NCI-H2081 (cell line): ENCODE data around the gene PALM3.
"Not testable (repeated sequence)": the region's sequence is repeated elsewhere in the genome, so short reads cannot be mapped to it uniquely, and the experiment has no call there.

Experiments used
- DNase-seq, 2 experiments: peaks; one replicate each; lab custom pipeline; 2025; lab: John Stamatoyannopoulos, UW

PALM3 gene

DNA sequence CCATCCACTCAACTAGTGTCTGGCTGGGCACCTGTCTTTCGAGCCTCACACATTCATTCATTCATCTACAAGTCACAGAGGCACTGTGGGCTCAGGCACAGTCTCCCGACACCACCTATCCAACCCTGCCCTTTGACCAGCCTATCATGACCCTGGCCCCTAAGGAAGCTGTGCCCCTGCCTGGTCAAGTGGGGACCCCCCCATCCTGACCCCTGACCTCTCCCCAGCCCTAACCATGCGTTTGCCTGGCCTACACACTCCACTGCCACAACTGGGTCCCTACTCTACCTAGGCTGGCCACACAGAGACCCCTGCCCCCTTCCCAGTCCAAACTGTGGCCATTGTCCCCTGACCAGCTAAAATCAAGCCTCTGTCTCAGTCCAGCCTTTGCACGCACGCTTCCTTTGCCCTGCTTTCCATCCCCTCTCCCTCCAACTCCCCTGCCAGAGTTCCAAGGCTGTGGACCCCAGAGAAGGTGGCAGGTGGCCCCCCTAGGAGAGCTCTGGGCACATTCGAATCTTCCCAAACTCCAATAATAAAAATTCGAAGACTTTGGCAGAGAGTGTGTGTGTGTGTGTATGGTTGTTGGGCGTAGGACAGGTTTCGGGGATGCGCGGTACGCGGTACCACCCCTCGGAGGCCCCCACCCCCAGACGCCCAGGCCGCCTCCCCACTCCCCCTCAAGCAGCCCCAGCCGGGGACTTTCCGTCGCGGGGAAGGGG is 30.7 kb downstream of the PALM3 start:
- no peak for DNase-seq

DNA sequence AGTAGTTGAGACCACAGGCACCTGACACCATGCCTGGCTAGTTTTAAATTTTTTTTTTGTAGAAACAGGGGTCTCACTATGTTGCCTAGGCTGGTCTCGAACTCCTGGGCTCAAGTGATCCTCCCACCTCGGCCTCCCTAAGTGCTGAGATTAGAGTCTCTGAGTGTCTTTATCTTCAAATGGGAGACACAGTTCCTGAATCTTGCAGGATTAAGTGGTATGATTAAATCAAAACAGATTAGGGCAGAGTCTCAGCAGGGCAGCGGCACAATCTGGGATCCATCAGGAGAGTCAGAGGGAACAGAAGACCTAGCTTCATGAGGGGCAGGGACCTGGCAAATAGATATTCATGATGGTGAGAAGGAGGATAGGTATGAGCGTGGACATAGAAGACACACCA is 33.0 kb downstream of the PALM3 start:
- no peak for DNase-seq

DNA sequence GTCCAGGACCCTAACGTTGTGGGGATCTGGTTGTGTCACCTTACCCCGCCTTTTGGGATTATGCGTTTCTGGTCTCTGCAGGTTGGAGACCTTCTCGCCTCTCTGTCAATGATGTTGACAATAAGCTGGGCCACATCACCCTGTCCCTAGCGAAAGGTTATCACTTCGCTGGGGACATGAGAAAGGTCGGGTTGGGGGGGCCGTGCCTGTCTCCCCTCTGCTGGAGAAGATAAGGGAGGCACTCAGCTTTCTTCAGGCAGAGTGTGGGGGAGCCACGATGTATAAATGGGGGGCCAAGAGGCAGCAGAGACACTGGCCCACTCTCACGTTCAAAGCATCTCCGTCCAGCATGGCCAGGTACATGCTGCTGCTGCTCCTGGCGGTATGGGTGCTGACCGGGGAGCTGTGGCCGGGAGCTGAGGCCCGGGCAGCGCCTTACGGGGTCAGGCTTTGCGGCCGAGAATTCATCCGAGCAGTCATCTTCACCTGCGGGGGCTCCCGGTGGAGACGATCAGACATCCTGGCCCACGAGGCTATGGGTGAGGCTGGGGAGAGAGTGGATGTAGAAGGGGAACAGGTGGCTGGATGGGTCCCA is 33.9 kb downstream of the PALM3 start, which contains the start of gene RLN3:
Gene RLN3, plus strand, starts transcription at position 293 of the 595 bp plus-strand sequence. Its CDS starts 57 bp downstream, at position 350.
- no peak for DNase-seq

DNA sequence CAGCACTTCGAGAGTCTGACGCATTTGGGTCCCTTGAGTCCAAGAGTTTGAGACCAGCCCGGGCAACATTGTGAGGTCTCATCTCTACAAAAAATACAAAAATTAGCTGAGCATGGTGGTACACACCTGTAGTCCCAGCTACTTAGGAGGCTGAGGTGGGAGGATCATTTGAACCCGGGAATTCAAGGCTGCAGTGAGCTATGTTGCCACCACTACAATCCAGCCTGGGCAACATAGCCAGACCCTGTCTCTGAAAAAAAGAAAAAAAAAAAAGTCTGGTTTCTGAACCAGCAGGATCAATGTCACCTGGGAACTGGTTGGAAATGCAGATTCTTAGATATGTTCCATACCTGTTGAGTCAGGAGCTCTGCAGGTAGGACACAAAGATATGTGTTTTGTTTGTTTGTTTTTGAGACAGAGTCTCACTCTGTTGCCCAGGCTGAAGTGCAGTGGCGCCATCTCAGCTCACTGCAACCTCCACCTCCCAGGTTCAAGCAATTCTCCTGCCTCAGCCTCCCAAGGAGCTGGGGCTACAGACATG is 35.2 kb downstream of the PALM3 start:
- not testable (repeated sequence) for DNase-seq

DNA sequence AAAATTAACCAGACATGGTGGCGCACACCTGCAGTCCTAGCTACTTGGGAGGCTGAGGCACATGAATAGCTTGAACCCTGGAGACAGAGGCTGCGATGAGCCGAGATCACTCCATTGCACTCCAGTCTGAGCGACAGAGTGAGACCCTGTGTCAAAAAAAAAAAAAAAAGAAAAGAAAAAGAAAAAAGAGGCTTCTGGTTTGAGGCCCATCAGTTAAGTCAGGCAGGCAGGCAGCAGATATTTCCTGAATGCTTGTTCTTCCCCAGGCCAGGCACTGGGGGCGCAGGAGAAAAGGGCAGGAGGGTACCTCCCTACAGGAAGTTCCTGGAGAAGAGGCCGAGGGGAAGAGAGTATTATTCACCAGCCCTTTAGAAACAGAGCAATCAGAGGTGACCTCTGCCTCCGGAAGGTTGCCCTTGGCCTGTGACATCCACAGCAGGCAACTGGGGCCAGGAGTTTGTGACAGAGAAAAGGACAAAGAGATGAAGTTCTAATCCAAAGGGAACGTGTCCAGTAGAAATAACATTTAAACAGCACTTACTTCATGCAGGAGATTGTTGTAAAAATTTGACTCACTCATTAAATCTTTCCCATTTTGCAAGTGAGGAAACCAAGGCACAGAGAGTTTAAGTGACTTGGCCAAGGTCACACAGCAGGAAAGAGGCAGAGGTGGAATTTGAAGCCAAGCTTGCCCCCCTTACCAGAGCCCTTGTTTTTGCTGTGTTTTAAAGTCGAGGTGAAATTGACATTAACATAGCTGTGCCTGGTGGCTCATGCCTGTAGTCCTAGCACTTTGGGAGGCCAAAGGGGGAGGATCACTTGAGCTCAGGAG is 38.3 kb downstream of the PALM3 start:
- no peak for DNase-seq

DNA sequence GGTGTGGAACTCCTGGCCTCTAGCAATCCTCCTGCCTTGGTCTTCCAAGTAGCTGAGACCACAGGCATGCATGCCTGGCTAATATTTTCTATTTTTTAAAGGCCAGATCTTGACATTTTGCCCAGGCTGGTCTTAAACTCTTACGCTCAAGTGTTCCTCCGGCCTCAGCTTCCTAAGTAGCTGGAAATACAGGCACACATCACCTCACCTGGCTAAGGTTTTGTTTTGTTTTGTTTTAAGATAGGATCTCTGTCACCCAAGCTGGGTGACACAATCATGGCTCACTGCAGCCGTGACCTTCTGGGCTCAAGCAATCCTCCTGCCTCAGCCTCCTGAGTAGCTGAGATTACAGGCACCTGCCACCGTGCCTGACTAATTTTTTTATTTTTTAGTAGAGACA is 39.4 kb downstream of the PALM3 start:
- DNase-seq, result no peak

DNA sequence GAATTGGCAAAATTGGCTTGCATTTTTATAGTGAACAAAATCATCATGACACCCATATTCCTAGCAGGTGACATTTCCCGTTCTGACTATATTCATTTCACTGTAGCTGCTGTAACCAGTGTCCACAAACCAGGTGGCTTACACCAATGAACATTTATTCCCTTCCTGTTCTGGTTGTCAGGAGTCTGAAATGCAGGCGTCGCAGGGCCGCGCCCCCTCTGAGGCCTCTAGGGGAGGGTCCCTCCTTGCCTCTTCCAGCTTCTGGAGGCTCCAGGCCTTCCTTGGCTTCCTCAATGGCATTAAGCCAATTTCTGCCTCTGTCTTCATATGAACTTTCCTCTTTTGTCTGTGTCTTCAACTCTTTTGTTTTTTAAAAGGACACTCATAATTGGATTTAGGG is 40.4 kb downstream of the PALM3 start:
- DNase-seq, result no peak

DNA sequence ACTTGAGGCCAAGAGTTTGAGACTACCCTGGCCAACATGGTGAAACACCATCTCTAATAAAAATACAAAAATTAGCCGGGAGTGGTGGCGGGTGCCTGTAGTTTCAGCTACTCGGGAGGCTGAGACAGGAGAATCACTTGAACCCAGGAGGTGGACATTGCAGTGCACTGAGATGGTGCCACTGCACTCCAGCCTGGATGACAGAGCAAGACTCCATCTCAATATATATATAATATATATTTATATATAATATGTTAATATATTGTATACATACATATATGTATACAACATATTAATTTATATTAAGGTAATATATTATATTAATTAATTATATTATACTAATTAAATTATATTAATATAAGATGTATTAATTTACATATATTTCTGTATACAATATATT is 42.1 kb downstream of the PALM3 start:
- not testable (repeated sequence) for DNase-seq

DNA sequence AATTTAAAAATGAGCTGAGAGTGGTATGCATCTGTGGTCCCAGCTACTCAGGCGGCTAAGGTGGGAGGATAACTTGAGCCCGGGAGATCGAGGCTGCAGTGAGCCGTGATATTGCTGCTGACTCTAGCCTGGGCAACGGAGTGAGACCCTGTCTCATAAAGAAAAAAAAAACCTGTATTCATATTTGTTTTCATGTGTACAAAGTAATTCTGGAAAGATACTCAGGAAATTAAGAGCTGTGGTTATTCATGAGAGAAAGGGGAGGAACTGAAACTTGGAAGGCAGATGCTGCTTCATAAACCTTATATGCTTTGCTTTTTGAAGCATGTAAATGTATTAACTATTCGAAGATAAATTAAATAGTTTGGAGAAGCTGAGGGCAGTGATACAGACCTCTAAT is 42.8 kb downstream of the PALM3 start:
- no peak for DNase-seq

DNA sequence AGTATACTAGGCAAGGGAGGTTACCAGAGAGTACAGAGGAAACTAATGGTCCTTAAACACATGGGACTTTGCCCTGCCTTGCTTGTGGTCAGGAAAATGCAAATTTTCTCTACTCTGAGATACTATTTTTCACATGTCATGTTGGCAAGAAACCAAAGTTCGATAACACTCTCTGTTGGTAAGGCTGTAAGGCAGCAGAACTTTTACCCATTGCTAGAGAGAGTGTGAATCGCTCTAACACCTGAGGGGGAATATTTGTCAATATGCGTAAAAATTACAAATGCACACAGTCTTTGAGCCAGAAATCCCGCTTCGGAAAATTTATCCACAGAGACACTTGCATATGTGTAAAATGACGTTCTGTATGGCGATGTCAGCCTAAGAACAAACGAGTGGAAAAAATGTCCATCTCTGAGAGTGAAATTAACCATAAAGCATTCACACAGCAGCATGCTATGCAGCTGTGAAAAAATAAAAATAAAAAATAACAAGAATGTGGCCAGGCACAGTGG is 46.3 kb downstream of the PALM3 start:
- DNase-seq, result no peak

DNA sequence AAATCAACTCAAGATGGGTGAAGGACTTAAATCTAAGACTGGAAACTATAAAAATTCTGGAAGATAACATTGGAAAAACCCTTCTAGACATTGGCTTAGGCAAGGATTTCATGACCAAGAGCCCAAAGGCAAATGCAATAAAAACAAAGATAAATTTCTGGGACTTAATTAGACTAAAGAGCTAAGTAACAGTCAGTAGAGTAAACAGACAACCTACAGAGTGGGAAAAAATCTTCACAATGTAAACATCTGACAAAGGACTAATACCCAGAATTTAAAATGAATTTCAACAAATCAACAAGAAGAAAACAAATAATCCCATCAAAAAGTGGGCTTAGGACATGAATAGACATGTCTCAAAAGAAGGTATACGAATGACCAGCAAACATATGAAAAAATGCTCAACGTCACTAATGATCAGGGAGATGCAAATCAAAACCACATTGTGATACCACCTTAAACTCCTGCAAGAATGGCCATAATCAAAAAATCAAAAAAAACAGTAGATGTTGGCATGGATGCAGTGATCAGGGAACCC is 49.4 kb downstream of the PALM3 start:
- DNase-seq, result no peak

DNA sequence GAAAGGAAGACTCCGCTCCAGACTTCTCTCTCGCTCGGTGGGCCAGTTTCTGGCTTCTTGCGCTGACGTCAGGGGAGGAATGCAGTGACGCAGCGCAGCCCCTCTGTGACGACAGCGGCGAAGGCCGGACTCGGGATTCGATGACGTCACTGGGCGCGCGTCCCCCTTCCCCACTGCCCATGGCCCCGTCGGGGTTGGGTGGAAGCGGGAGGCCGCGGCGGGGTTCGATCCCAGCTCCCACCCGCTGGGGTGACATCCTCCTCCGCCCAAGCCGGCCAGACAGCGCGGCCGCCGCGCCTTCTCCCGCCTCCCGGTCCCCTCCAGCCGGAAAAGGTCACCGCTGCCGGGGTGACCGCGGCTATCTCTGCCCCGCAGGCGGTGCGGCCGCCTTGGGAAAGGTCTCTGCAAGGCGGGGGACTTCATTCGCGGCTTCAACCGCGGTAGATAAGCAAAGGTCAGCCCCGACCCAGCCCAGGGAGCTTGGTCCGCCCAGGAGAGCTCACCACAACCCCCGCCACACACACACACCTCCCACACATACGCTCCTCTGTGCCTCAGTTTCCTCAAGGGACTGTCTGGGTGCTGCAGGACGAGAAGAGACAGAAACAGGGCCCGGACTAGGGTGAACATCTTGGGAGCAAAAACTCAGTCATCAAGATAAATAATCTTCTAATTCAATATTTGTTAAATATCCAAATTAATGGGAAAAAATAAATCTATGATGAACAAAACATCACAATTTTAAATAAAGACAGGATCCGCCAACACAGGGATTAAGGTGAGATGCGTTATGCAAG is 54.9 kb downstream of the PALM3 start:
- peak; percentile 93 to 94 for DNase-seq

DNA sequence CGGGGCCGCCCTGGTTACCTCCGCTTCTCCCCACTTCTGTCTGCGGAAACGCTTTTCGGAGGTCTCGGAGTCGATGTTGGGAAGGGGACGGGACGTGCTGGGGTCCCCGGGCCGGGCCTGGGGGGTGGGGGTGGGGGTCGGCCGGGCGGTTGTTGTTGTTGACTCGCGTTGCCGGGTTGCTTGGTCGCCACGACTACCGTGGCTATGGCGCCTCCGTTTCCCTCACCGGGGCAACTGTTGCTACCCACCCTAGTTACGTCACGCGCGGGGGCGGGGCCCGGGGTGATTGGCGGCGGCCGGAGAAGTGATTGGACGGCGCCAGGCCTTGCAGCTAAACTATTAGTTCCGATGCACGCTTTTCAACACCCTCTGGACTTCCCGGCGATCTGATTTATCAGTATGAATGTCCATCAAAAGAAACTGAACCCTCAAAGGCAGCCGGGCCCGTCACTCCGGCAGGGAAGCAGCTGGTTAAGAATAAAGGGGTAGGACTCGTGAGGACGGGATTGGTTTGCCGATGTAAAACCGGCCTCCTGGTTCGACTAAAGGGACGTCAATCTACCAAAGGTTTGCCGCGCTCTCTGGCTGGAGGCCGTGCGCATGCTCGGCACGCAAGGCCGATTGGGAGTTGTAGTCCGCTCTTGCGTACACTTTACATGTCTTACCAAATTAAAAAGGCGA is 55.7 kb downstream of the PALM3 start, which contains the start of gene RFX1:
Gene RFX1, minus strand, starts transcription at position 236 of the 681 bp plus-strand sequence. CDS start 12,477 bp downstream, outside the sequence.
- peak; percentile 99 to 100 for DNase-seq

DNA sequence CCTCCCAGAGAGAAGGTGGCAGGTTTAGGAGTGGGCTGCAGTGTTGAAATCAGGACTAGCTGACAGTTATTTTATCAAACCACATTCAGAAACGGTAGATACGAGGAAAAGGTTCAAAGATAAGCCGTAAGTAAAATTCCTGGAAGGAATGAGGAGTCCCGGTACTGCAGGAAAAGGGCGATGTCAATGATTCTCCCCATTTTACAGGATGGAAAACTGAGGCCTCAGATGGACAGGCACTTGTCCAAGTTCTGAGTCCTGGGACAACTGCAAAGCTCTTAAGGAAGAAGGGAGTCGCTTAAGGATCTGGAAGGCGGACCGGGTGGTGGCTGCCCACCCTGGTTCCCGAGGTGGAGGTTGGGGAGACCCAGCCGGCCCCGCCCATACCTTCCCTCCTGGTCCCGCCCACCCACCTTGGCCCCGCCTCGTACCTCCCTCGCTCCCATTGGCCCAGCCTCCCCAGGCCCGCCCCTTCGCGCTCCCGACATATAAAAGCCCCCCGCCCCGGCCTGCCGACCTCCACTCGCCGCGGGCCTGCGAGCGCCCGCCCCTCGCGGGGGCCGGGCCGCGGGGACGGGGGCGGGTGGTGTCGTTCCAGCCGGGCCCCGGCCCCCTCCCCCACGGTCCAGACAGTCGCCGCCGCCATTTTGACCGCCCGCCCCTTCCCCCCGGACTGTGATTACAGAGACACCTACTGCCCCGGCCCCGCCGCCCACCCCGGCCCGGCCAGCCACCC is 56.4 kb downstream of the PALM3 start:
- DNase-seq, result peak; percentile 57 to 80

DNA sequence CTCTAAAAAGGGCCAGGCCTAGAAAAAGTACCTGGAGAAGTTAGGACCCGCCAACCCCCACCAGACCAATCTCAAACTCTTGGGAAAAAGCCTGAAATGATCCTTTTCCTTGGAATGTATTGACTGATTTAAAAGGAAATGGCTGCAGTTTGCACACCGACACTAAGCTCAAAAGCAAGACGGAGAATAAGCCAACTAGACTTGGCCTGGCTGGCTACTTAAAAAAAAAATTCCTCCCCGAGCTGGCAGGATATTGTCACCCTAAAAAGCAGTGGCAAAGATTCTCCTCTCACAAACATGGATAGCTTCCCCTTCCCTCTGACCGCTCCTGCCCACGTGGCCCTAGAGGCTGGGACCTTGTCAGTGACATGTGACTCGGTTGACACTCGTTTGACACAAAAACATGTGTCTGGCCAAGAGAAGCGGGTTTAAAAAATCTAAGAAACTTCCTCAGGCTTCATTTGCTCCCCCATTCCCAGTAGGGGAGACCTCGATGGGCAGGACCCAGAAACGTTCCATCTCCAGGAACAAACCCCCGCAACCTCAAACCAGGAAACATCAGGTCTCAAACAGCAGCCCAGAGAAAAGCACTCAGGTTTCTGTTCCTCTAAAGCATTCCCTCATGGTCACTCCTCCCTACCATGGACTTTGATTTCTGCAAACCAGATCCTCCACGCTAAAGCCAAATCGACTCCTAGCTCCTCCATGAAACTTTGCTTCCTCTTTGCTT is 57.1 kb downstream of the PALM3 start:
- no peak for DNase-seq
